ENCODE measurements around the gene BARX2. TPM values are rescaled to one million over a fixed set of nuclear protein-coding genes. Genes with fewer than 3 reads are reported as not detected.

BARX2 gene
- polyA plus RNA-seq, 1 donor from 2014 or later, result not detected

- TF ChIP-seq, protein P1, sequence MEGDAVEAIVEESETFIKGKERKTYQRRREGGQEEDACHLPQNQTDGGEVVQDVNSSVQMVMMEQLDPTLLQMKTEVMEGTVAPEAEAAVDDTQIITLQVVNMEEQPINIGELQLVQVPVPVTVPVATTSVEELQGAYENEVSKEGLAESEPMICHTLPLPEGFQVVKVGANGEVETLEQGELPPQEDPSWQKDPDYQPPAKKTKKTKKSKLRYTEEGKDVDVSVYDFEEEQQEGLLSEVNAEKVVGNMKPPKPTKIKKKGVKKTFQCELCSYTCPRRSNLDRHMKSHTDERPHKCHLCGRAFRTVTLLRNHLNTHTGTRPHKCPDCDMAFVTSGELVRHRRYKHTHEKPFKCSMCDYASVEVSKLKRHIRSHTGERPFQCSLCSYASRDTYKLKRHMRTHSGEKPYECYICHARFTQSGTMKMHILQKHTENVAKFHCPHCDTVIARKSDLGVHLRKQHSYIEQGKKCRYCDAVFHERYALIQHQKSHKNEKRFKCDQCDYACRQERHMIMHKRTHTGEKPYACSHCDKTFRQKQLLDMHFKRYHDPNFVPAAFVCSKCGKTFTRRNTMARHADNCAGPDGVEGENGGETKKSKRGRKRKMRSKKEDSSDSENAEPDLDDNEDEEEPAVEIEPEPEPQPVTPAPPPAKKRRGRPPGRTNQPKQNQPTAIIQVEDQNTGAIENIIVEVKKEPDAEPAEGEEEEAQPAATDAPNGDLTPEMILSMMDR (IDR thresholded peaks at IDR 0.05; ENCODE audit: poor library complexity, severe bottlenecking), result no peak
- TF ChIP-seq EZH2 (IDR thresholded peaks at IDR 0.05; ENCODE audit: borderline replicate concordance, insufficient read depth, low read length, poor library complexity, severe bottlenecking) (no peak), TAF1 (IDR thresholded peaks at IDR 0.05; ENCODE audit: low read depth) (no peak), RAD21 (conservative IDR thresholded peaks at IDR 0.05) (no peak), POLR2AphosphoS5 (IDR thresholded peaks at IDR 0.05) (no peak), MXI1 (conservative IDR thresholded peaks at IDR 0.05; ENCODE audit: poor library complexity, severe bottlenecking) (no peak), EP300 (conservative IDR thresholded peaks at IDR 0.05; ENCODE audit: poor library complexity, severe bottlenecking) (no peak), SMC3 (conservative IDR thresholded peaks at IDR 0.05; ENCODE audit: poor library complexity) (no peak)
- TF ChIP-seq, protein P2, sequence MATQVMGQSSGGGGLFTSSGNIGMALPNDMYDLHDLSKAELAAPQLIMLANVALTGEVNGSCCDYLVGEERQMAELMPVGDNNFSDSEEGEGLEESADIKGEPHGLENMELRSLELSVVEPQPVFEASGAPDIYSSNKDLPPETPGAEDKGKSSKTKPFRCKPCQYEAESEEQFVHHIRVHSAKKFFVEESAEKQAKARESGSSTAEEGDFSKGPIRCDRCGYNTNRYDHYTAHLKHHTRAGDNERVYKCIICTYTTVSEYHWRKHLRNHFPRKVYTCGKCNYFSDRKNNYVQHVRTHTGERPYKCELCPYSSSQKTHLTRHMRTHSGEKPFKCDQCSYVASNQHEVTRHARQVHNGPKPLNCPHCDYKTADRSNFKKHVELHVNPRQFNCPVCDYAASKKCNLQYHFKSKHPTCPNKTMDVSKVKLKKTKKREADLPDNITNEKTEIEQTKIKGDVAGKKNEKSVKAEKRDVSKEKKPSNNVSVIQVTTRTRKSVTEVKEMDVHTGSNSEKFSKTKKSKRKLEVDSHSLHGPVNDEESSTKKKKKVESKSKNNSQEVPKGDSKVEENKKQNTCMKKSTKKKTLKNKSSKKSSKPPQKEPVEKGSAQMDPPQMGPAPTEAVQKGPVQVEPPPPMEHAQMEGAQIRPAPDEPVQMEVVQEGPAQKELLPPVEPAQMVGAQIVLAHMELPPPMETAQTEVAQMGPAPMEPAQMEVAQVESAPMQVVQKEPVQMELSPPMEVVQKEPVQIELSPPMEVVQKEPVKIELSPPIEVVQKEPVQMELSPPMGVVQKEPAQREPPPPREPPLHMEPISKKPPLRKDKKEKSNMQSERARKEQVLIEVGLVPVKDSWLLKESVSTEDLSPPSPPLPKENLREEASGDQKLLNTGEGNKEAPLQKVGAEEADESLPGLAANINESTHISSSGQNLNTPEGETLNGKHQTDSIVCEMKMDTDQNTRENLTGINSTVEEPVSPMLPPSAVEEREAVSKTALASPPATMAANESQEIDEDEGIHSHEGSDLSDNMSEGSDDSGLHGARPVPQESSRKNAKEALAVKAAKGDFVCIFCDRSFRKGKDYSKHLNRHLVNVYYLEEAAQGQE (IDR thresholded peaks at IDR 0.05; ENCODE audit: borderline replicate concordance), result no peak
- Histone ChIP-seq H3K36me3 (ENCODE audit: insufficient read depth, low read length) (no peaks in the 10 kb centered on the region), H3K4me3 (ENCODE audit: low read length) (no peak overlapping the region), H3K9me2 (ENCODE audit: insufficient read depth, low read length) (no peaks in the 10 kb centered on the region), H3K27ac (ENCODE audit: low read length) (no peak overlapping the region), H3K79me2 (replicated peaks; ENCODE audit: insufficient read depth, low read length) (no peaks in the 10 kb centered on the region), H3K4me2 (ENCODE audit: low read length) (no peak overlapping the region), H3F3A (ENCODE audit: insufficient read depth, low read length, poor library complexity, severe bottlenecking) (no peaks in the 10 kb centered on the region), H3K9me3 (ENCODE audit: low read length) (peaks cover 5% of the 10 kb centered on the region), H4K20me1 (ENCODE audit: insufficient read depth) (no peaks in the 10 kb centered on the region), H2AFZ (ENCODE audit: low read depth, low read length) (no peak overlapping the region), H3K27me3 (ENCODE audit: insufficient read depth, low read depth, low read length) (no peaks in the 10 kb centered on the region), H3K9ac (ENCODE audit: low read length) (no peak overlapping the region)
Measured at GRCh38 chr11:129435499-129436245, 60.0 kb downstream of the BARX2 start.

- TF ChIP-seq POLR2AphosphoS5 (IDR thresholded peaks at IDR 0.05) (no peak), SMC3 (conservative IDR thresholded peaks at IDR 0.05; ENCODE audit: poor library complexity) (no peak), TAF1 (IDR thresholded peaks at IDR 0.05; ENCODE audit: low read depth) (no peak), MXI1 (conservative IDR thresholded peaks at IDR 0.05; ENCODE audit: poor library complexity, severe bottlenecking) (no peak), EP300 (conservative IDR thresholded peaks at IDR 0.05; ENCODE audit: poor library complexity, severe bottlenecking) (no peak)
- TF ChIP-seq, protein P1 (IDR thresholded peaks at IDR 0.05; ENCODE audit: poor library complexity, severe bottlenecking), result no peak
- TF ChIP-seq, protein P2 (IDR thresholded peaks at IDR 0.05; ENCODE audit: borderline replicate concordance), result no peak
- Histone ChIP-seq H3K4me2 (ENCODE audit: low read length) (no peak overlapping the region), H3K9me3 (ENCODE audit: low read length) (no peaks in the 10 kb centered on the region), H2AFZ (ENCODE audit: low read depth, low read length) (no peak overlapping the region), H3K27ac (ENCODE audit: low read length) (no peak overlapping the region), H3K27me3 (ENCODE audit: insufficient read depth, low read depth, low read length) (no peaks in the 10 kb centered on the region), H3K9ac (ENCODE audit: low read length) (no peak overlapping the region), H3K79me2 (replicated peaks; ENCODE audit: insufficient read depth, low read length) (no peaks in the 10 kb centered on the region), H3K4me3 (ENCODE audit: low read length) (no peak overlapping the region), H3K9me2 (ENCODE audit: insufficient read depth, low read length) (no peaks in the 10 kb centered on the region), H3K36me3 (ENCODE audit: insufficient read depth, low read length) (no peaks in the 10 kb centered on the region), H3F3A (ENCODE audit: insufficient read depth, low read length, poor library complexity, severe bottlenecking) (no peaks in the 10 kb centered on the region), H4K20me1 (ENCODE audit: insufficient read depth) (no peaks in the 10 kb centered on the region)
Measured at GRCh38 chr11:129436573-129436972, 60.9 kb downstream of the BARX2 start.

Data from neural cell (in vitro differentiated cells).